Hindlimb muscle (tissue), 1 donor: Measurements from ENCODE around the gene TSPAN9. TPM values are rescaled to one million over a fixed set of nuclear protein-coding genes. Genes with fewer than 3 reads are reported as not detected.
A peak's percentile ranks its signal among the peaks of the same experiment; 100 is the strongest.

ENCODE experiments used
- DNase-seq: peaks from one replicate; pipeline ENCODE4 v3.0.0-alpha.2; 2013
- polyA plus RNA-seq: library from polyadenylated mRNA; unstranded; fragments of 120-200 nt; gene quantifications from one replicate; pipeline ENCODE4 v1.2.1, GENCODE V29; 2013; ENCODE audit not compliant: insufficient read length

The TSPAN9 gene
- polyA plus RNA-seq, 1 donor, result 98.9 TPM

DNA sequence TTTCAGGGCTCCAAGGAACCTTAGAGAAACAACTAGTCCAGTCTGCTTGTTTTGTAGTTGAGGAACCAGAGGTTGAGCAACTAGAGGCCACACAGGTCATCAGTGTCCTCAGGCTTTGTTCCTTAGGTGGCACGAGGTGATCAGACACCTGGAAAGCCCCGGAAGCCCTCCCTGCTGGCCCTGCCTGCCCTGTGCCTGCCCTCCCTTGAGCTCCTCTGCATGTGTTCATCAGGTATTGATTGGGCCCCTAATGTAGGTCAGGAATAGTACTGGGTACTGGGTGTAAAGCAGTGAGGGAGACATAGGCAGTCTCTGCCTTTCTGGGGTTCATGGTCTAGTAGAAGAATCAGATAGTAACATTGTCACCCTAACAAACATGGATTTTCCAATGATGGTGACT, 114.3 kb downstream of the TSPAN9 start:
- no peak for DNase-seq

DNA sequence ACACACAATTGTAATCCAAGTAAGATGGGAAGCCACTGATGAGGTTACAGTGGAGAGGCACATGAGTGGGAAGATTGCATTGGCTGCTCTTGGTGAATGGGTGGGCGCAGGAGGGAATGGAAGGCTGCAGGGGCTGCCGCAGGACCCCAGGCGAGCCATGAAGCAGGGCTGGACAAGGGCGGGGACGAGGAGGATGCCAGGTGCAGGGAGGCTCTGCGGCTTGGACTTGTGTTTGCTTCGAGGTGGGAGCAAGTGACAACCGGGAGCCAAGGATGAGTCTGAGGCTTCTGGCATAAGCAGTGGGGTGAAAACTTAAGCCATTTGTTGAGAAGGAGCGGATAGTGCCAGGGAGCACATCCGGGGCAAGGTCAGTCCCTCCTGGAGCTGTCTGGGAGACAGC, 115.0 kb downstream of the TSPAN9 start:
- DNase-seq, result no peak

DNA sequence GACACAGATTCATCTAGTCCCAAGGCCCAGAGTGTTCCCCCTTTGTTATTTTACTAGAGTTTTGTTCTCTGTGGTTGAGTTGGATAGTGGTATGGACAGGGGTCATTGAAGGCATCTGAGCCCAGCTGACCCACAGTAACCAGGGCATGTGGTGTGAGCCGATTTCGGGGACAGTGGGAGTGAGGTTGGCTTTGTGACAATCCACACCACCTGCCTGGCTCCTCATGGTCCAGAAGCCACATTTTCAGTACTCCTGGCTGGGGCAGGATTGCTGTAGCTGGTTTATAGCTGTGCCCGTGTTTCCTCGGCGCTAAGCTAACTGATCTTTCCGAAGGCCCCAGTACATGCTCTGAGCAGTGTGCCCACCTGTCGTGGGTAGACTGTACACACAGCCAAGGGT, 116.0 kb downstream of the TSPAN9 start:
- DNase-seq, result no peak

DNA sequence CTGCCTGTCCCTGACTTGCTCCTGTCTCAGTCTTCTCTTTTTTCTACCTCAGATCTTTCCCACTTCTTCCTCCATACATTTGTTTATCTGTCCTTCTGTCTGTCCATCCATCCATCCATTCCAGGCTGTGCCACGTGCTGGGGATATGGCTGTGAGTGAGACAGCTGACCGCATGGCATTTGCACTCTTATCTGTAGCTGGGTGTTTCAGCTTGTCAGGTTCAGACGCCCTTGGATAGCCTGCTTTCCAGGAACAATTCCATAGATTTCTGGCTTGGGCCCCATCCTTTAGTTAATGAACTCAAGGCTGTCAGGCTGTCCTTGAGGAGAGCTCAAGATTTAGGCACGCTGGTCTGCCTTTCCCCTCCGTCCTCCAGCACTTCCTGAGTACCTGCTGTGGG, 116.6 kb downstream of the TSPAN9 start:
- no peak for DNase-seq

DNA sequence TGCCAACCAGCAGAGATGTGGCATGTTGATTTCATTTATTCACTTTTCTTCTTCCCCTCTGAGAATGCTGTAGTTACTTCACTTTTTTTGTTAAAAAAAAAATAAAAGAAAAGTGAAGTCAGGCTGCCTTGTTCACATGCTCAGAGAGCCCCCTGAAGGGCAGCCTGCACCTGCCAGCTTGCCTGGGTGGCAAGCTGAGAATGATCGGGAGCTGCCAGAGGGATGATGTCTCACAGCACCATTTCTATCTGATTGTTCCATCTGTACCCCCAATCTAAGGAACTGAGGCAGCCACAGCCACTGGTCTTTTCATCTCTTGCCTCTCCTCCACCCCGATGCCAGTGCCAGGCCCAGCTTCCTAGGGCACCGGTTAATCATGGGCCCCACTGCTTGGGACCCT, 118.2 kb downstream of the TSPAN9 start:
- no peak for DNase-seq

DNA sequence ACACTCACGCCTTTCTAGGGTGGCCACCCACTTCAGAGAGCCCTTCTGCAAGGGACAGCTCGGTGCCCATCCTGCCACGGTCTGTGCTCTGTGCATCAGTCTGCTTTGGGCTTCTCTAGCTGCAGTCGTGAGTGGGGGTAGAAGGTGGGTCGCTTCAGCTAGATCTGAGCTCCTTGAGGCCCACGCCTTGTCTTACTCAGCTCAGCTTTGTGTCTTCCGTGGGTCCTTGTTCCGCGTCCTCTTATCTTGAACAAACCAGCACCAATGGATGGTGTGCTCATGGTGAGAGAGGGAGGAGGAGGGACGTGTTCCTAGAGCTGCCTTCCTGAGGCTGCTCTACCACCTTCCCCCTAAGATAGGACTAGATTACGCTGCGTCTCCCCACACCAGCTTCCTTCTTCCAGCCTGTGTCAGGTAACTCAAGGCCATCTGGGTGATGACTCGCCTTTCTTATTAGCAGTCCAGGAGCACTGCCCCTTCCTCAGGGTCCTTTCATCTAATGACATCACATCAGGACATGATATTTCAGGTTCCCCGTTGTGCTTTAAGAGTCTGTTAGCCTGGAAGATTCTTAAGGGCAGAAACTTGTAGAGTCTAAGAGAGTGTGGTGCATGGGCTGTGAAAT, 118.8 kb downstream of the TSPAN9 start:
- DNase-seq, result no peak

DNA sequence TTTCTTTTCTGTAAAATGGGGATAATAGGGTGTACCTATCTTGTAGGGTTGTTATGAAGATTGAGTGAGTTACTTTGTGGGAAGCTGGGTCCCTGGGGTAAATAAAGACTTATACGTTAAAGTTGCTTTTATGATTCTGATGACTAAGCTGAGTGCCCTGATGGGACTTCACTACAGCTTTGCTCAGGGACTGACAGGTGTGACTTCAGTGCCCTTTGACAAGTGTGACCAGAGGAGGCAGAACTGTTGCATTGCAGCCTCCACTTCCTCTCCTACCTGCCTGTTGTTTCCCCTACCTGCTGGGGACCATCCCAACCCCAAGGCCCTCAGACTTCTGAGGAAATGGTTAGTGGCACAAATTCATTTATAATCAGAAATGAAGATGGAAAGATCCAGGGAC, 119.3 kb downstream of the TSPAN9 start:
- DNase-seq, result no peak

DNA sequence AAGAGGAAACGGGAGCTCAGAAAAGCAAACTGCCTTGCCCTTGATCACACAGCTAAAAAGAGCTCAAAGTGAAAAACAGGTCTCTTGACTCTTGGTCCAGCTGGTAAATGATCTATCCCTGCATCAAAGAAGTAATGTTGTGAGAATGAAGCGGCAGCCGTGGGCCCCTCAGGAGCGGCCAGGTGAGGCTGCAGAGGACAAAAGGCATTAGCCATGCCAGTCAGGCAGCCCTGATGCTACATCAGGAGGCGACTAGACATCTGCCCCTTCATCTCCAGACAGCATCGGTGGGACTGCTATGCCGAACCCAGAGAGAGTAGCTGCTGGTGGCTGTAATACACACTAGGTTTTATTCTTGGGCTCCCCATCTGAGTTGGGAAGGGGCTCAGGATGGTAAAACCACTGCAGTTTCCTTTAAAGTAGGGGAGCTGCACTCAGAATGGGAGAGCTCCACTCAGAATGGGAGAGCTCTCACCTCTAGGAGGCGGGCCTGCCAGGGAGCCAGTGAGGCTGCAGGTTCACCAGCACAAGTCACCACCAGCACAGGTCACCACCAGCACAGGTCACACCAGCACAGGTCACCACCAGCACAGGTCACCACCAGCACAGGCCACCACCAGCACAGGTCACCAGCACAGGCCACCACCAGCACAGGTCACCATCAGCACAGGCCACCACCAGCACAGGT, 120.1 kb downstream of the TSPAN9 start:
- DNase-seq, result no peak

DNA sequence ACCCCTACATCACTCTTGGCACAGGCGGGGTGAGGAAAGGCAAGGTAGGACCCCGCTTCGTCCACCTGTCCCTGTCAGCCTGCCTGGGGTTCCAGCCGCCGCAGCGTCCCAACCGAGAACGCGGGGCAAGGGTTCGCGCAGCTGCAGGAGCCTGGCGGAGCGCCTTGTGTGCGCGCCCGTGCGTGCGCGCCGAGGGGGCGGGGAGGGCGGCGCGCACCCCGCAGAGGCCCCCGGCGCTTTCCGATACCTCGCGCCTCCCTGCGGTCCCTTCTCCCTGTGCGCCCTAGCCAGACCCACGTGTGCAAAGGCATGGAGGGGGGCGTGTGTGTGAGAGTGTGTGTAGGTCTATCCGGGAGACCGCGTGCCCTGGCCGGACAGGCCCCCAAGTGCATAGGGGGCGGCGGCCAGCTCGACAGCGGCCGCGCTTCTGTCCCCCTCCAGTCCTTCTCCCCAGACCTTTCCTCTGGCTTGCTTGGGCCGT, 122.4 kb downstream of the TSPAN9 start:
- DNase-seq, result peak; percentile 54

DNA sequence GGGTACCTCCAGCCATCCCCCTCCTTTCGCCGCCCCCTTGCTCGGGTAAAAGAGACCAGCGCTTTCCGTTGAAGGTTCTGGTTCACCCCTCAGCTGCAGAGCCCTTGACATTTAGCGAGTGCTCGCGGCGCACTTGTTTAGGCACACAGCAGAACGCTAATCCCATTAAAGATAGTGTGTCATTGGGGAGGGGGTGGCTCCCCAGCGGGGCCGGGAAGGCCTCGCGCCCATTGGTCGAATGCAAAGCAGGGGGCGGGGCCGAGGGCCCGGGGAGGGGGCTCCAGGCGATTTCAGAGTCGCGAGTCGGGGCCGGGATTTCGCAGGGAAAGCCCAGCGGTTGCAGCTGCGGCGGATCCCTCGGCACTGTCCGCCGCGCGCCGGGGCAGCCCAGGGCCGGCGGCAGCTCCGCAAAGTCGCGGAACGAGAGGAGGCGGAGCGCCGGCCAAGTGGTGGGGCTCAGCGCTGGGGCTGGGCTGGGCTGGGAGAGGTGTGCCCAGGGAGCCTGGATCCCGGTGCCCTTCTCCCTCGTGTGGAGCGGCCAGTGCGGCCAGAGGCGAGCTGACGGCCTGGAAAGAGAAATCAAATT, 122.9 kb downstream of the TSPAN9 start:
- DNase-seq, result peak; percentile 80

DNA sequence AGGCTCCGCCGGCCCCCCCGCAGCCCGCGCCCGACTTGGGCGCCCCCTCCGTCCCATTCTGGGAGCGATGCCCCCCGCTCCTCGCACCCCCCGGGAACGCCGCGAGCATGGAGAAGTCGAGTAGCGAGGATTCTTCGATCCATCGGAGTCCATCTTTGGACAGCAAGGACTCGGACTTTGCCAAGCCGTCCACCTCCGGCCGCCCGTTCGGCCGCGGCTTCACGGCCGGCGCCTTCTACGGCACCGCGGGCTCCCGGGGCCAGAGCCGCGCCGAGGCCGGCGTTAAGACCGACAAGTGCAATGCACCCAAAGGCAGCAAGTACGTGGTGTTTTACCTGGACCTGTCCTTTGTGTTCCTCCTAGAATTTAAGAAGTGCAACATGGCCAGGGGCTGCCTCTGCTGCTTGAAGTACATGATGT, 123.6 kb downstream of the TSPAN9 start:
- DNase-seq, result no peak

DNA sequence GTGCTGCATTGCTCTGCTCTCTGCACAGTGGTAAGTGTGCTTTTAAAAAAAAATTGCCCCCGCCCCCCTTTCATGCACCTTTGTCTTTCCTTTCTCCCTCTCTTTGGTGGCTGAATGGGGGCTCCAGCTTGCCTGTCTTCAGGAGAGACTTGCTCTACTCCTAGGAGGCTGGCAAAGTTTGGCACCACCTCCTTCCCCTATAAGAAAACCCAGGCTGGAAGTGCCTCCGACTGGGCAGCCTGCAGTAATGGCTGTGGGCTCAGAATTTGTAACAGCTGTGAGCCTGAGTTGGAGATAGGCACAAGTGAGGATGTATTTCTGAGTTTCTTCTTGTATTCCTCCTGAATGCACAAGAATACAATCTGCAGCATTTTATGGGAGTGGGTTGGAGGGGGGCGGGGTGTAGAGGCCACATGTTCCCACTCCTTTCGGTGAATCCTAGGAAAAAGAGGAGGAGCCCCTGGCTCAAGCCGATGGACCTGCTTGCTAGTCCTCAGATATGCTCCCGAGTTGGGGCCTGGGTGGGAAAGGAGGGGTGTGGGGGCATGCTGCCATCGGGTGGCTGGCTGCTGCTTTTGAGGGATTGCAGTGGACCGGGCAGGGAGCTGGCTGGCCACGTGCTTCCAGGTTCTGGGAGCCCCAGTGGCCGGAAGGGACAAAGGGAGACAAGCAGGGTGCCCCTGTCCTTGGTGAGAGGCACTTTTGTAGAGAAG, 124.3 kb downstream of the TSPAN9 start:
- no peak for DNase-seq

DNA sequence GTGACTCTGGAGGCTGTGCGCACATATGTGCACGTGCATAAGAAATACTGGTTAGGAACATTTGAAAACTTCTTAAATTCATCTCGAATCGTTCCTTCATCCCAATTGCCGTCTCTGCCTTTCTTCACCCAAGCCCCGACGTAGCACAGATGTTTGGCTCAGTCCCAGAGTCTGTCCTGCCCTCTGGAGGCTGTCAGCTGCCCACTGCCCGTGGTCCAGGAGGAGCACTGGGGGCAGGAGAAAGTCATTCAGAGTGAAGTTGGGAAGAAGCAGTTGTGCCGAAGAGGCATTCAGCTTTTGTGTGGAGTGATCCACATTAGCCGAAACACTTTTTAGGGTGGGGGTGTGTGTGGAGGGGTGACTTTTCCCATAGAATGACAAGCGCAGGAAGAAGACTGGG, 124.9 kb downstream of the TSPAN9 start:
- no peak for DNase-seq

DNA sequence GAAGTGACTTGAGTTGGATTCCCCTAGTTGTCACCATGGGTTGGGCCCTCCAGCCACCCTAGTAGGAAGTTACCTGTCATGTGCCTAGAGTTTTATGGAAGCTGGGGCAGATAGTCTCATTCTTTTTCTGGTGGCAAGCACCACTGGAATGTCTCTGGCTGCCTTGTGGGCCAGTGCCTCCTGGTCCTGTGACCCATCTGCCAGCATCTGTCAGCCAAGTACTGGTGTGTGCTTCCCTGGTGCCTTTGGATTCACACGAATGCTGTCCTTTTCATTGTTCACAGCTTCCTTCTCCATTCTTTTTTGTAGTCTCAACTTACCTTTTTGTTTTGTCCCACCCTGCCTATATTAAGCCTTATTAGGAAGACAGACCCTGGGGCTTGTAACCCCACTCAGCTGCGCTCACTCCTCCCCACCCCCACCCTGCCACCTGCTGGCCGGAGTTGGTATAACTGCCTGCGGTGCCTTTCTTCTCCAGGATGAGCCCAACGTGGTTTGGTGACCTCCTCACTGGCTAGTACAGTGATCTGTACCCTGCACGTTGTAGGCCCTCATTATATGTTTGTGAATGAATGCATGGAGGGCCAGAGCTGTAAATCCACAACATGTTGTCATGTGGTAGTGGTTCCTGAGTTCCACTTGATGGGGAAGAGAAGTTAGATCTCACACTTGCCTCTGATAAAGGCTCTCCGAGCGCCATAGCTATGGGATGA, 125.7 kb downstream of the TSPAN9 start:
- DNase-seq, result peak; percentile 69

DNA sequence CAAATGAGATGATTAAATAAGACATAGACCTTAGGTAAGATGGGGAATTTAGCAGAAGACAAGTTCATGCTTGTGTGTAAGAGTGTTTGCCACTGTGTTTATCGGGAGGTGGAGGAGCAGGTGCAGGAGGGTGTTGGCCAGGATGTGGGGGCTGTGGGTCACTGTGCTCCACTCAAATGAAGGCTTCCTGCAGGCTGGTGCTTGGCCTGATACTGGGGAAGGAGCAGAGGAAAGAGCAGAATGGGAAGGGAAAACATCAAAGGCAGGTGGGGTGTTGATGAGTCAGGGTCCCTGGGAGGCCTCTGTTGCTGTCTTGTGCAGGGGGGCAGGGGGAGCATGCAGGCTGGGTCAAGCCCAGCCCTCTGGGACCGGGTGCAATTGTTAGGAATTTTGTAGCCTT, 126.5 kb downstream of the TSPAN9 start:
- DNase-seq, result no peak

DNA sequence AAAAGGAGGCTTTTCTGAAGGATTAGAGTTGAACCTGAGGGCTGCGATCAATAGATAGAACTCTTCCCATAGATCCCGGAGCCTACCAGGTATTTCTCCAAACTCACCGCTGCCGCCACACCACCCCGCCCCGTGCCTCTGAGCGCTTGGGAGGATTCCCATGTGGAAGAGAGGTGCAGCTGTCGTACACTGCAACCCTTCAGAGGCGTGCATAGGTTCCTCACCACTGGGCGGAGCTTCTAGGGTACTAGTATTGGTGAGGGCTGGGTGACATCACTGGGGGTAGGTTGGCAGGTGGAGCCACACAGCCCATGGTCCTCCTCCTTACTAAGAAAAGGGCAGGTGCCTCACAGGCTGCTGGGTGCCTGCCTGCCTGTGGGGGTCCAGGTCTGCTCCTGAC, 127.0 kb downstream of the TSPAN9 start:
- DNase-seq, result no peak

DNA sequence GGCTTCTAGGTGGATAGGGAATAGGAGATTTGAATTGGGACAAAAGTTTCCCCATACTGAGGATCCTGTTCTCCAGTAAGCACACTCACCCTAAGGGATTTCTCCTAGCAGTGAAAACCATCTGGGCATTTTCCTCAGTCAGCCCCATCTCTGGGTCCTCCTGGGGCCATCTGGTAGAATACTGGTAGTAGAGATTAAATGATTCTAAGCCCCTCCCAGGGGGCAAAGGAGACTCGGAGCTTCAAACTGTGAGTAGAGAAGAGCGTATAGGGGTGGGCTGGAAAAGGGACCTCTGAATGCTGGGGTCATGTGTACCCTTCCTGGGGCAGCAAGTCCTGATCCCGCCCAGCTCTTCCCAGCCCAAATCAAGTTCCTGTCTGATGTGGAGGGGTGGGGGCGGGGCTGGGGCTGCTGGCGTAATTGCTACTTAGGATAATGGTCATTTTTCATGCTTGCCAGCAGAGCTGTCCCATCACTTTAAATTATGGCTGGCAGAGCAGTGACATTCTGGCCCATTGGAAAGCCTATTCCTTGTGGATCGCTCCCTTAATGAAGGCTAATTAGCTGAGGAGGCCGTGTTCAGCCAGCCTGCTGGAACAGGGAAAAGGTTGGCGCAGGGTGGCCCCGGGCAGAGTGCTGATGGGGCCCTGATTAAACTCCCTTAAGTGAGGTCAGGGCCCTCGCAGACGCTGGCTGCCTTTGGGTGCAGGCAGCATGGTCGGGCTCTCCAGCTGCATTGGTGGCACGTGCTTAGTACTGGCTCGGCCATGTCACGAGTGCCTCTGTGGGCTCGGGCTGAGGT, 127.8 kb downstream of the TSPAN9 start:
- DNase-seq, result no peak

DNA sequence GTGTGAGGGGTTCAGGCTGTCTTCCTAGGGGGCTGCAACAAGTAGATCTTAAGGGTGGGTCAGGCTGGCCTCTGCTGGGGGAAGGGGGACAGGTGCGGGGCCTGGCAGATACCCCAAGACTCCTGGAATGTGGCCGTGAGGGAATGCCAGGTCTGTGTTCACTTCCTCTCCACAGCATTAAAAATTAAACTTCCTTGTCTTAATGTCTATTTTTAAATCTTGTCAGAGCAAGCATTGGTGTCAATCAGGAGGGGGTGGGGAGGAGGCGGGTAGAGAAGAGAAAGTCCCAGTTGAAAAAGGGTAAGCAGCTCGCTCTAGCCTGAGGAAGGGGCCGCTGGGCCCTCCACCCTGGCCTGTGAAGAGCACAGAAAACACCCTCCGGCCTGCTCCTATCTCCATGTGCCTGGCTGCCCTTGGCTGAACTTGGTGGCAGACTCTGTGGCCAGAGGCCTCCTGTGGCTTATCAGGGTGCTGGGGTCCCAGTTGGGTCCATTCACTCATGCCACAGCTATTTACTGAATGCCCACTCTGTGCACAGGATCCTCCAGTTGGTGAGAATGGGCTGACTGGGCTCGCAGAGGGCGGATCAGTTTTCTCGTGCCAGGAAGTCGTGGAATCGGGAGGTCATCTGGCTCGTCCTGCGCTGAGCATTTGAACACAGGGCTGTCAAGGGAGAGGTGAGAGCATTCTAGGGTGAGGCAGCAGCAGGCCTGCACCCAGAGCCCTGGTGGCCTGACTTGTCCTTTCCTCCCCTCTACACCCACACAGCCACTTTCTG, 128.8 kb downstream of the TSPAN9 start:
- no peak for DNase-seq

DNA sequence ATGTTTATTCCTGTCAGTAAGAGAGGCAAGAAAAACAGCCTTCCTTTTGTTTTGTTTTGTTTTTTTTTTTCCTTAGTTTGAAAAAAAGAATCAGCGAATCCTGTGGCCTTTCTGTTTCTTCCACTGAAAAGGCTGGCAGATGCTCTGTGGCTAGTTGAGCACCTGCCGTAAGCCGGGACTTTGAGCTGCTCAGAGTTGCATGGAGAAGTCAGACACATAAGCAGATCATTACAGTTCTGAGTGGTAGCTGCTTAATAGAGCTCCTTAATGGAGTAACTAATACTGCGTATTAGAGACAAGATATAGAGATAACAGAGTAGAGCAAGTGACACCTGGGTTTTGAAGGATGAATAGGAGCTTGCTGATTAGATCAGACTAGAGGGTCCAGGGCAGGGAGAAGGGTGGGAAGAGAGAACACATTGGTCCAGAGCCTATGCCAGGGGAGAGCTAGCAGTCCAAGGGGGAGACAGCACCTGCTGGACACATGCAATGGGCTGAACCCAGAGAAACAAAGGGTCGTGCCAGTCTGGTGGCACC, 129.4 kb downstream of the TSPAN9 start:
- no peak for DNase-seq

DNA sequence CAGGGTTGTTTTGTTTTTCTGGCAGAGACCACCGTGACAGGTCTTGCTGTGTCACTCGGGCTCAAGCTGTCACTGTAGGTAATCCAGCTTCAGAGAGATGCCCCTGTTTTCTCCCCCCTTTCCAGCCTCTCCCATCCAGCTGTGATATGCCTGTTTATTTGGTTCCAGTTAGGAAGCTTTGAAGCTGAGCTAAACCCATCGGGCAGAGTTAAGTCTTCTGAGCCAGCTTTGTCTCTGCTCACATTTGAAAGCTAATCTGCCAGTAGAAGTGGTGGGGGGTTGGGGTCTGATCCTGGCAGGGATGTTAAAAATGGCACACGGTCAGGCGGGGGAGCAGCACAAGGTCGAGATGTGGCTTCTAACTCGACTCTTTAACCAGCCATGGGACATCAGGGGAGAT, 130.0 kb downstream of the TSPAN9 start:
- no peak for DNase-seq

DNA sequence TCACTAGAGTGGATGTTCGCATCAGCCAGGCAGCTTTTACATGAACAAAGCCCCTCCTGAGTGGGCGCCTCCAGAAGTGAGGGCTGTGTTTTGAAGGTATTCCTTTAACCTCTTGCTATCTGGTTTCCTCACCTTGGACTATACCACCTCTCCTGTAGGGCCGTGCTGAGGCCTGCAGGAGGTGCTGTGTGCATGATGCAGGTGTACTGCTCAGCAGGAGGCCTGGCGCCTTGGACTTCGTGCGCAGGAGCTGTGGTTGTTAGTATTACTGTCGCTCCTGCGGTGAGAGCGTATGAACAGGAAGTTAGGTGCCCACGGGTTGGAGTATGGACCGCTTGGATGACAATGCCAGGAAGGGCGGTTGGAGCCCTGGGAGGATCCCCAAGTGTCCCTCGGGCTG, 130.7 kb downstream of the TSPAN9 start:
- DNase-seq, result no peak
